GM21423 (cell line): ENCODE measurements around the gene OR5K4.

Source experiments
- ATAC-seq: cut with Tn5 transposase; IDR thresholded peaks from one replicate; pipeline ENCODE4 v1.9.1; 2021; ENCODE audit warnings: mild to moderate bottlenecking, moderate library complexity; ENCODE audit not compliant: unreplicated experiment

OR5K4 gene

DNA sequence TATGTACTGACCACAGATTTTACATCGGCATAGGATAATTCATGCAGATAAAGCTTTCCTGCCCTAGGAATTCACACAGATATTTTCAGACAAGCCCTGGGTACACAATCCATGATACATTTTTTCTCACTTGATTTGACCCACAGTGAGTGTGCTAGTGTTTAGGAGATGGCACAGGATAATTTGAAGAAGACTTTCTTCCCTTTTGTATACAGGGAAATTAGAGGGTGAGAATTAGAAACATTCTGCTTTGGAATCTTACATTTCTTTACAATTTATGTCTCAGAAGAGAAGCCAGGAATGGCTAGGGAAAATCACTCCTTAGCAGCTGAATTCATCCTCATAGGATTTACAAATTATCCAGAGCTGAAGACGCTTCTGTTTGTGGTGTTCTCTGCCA is at the start of gene OR5K4:
OR5K4 (plus strand) TSS at position 301 of the 400 bp plus-strand sequence; CDS start at position 301, 0 bp downstream.
- no peak for ATAC-seq

DNA sequence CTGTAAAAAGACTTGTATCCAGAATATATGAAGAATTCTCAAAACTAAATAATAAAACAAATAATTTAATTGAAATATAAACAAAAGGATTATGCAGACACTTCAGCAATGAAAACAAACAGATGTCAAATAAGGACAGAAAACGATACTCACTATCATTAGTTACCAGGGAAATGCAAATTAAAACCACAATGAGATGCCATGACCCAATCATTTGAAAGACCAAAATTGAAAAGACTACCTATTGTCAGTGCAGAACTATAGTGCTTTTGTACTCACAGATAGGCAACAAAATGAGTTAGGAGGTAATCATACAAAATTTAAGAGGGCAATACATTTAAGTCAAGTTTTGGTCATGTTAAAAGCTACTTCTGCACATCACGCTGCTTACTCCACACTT is 31.6 kb upstream of the OR5K4 start:
- no peak for ATAC-seq

- no peak for ATAC-seq
Measured at GRCh38 chr3:98322686-98323085, 31.0 kb upstream of the OR5K4 start.

DNA sequence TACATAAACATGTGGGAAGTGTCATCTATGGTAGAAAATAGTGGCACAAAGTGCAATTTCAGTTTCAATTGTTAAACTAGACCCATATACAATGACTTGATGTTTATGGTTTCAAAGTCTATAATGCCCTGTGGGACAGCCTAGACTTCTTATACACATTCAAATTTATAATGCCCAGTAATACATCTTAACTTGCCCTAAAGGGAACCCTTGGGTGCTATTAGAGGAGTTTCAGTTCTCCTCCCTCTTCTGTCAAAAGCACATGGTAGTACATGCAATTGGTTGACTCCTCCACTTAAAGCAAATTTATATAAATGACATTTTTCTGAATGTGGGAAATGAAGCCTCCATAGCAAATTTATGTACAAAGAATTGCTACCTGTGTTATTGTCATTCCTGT is 30.2 kb upstream of the OR5K4 start:
- no peak for ATAC-seq

GRCh38 chr3:98325055-98325454 is 28.6 kb upstream of the OR5K4 start:
- no peak for ATAC-seq

GRCh38 chr3:98326105-98326893 is 27.4 kb upstream of the OR5K4 start:
- no peak for ATAC-seq

- no peak for ATAC-seq
Measured at GRCh38 chr3:98326945-98327344, 26.7 kb upstream of the OR5K4 start.

DNA sequence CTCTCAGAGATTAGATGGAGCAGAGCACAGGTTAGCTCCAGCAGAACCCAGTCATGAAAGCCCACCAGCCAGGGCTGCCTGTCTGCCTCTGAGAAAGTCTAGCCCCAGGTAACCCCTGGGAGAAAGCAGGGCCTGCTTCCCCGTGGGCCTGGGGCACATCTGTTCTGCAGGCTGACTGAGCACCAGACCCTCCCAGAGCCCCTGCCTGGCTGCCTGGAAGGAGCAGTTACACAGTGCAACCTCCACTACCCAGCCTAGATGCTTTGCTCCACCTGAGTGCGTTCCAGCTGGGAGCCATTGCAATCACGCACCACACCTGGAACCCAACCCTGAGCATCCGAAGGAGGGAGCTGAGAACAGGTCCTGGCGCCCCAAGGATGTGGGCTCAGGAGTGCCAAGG is 24.7 kb upstream of the OR5K4 start:
- no peak for ATAC-seq

DNA sequence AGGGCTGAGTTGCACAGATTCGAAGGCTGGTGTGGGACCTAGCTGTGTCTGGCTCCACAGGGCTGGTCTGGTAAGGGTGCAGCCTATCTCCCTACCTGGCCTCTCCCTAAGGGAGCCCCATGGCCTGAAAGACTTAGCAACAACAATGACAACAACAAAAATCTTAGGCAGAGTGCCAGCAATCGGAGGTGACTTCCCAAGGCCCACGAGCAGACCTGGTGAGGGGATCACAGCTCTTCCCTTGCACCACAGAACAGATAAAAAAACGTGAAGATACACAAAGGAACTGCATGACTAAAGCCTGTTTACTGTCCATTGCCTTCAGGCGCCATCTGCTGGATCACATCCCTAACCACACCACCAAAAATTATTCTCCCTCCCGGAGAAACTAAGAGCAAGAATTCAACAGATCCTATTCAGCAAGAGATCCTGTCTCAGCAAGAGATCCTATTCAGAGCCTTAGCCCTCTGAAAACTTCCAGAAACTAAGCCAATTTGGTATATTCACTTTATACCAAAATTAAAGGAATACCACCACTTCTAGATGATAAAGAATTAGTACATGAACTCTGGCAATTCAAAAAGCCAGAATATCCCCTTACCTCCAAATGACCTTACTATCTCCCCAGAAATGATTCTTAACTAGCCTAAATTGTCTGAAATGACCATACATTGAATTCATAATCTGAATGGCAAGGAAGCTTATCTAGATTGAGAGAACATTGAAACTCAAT is 24.1 kb upstream of the OR5K4 start:
- ATAC-seq: peak; percentile 63

DNA sequence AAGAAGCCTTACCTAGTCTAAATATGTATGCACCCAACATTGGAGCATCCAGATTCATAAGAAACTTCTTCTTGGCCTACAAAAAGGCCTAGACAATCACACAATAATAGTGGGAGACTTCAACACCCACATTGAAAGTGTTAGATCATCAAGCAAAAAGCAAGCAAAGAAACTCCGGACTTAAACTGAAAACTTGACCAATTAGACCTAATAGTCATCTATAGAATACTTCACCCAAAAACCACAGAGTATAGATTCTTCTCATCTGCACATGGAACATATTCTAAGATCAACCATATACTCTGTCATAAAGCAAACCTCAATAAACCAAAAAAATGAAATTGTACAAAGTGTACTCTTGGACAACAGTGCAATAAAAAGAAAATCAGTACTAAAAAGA is 22.3 kb upstream of the OR5K4 start:
- no peak for ATAC-seq

GRCh38 chr3:98333989-98334606 is 19.6 kb upstream of the OR5K4 start:
- peak; percentile 74 for ATAC-seq

GRCh38 chr3:98339031-98339430 is 14.6 kb upstream of the OR5K4 start:
- ATAC-seq: no peak

DNA sequence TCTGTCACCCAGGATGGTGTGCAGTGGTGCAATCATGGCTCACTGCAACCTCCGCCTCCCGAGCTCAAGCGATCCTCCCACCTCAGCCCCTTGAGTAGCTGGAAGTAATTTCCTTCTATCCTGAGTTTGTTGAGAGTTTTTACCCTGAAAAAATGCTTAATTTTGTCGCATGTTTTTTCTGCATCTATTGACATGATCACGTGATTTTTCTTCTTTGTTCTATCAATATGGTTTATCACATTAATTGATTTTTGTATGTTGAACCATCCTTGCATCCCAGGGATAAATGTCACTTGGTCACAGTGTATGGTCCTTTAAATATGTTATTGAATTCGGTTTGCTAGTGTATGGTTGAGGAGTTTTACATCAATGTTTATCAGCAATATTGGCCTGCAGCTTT is 11.9 kb upstream of the OR5K4 start:
- ATAC-seq: no peak

DNA sequence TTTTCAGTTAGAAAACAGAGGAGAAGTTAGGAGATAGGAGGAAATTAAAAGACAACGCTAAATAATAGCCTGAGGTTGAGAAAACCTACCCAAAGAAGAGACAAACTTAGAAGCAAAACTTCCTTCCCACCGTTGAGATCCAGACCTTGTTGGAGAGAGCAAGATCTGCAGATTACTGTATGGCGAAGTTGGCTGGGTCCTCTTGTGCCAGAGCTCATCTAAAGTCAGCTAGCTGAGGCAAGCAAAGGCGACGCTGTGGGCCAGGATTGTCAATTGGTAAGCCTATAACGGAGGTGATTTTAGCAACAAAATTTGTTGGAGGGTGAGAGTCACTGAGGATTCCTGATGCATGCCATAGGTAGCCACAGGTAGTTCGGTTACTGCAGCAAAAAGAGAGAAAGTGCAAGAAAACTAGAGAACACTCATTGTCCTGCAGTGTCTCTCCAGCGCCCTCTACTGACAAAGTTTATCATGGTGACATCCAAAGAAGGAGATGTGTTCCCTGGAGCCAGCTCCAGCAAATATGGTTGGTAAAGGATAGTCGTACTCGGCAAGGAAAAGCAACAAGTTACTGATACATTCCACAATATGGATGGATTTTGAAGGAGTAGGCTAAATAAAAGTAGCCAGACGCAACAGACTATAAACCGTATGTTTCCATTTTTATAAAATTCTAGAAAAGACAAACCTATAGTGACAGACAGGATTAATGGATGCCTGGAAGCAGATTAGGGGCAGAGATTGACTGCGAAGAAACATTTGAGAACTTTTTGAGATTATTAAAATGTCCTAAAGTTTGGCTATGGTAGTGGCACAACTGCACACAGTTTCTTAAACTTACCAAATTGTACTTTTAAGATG is 9.8 kb upstream of the OR5K4 start:
- no peak for ATAC-seq

DNA sequence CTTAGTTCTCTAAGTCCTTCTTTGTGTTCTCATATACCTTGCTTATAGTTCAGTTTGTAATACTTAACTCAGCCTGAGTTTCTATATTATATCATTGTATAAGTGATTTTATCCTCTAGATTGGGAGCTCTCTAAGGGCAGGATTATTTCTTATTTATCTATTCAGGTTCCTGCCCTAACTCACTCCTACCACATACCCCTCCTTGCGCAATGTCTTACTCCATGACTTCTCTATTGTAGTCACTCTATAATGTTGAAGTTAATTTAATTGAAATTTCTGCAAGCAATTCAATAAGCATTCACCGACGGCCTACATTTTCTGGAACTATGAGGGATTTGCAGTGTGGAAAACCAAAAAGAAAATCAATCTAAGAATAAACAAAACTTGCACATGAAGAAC is 3.6 kb upstream of the OR5K4 start:
- ATAC-seq: no peak

- no peak for ATAC-seq
Measured at GRCh38 chr3:98359250-98359649, 5.6 kb downstream of the OR5K4 start.

GRCh38 chr3:98359993-98360675 is 6.5 kb downstream of the OR5K4 start:
- peak; percentile 70 for ATAC-seq

DNA sequence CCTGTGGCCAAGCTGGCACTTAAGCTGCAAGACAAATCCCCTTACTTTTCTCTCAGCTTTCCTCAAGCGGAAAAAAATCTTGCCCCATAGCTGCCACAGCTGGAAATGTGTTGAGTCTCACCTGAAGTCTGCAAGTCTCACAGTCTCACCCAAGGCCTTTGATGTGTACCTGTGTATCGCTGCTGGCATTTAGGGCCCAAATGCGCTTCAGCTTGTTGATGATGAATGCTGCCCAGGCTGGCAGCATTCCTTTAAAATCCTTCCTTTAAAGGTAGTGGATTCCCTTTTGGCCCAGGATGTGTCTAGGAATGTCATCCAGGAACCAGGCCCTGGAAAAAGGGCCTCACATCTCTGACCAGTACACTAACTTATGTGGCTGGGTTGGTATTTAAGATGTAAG is 7.0 kb downstream of the OR5K4 start:
- ATAC-seq: no peak

DNA sequence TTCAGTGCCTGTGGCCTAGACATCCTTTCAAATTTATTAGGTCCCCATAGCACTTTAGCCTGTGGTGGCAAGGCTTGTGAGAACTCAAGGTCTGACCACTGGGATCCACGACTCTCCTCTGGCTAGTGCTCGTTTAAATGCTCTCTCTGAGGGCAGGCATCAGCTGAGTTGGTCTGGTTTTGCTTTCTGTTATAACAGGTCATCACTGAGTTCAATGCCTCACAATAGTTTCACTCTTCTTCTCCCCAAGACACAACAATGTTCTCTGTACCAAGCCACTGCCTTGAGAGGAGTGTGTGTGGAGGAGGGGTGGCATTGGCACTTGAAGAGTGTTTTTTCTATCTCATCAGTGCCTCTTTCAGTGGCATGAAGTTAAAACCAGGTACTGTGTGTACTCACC is 7.6 kb downstream of the OR5K4 start:
- peak; percentile 52 for ATAC-seq

GRCh38 chr3:98367464-98368246 is 14.0 kb downstream of the OR5K4 start:
- no peak for ATAC-seq
